Dedifferentiated amniotic fluid mesenchymal stem cell (primary cell): ENCODE data around the gene VSIG8.

Source experiments
- DNase-seq: peaks from one replicate; pipeline ENCODE4 v3.0.0-alpha.2; 2016; ENCODE audit errors: extremely low spot score

Gene VSIG8

GRCh38 chr1:159883134-159883533 is 20.7 kb upstream of the VSIG8 start:
- DNase-seq = no peak

- DNase-seq = no peak
Measured at GRCh38 chr1:159882527-159882862, 20.0 kb upstream of the VSIG8 start.

- peak; percentile 51 for DNase-seq
Measured at GRCh38 chr1:159881622-159882526, 19.4 kb upstream of the VSIG8 start.

GRCh38 chr1:159880430-159880829 is 18.0 kb upstream of the VSIG8 start:
- DNase-seq = no peak

GRCh38 chr1:159879977-159880376 is 17.5 kb upstream of the VSIG8 start:
- DNase-seq = peak; percentile 35

GRCh38 chr1:159879136-159879535 is 16.7 kb upstream of the VSIG8 start:
- no peak for DNase-seq

GRCh38 chr1:159877695-159878444 is 15.4 kb upstream of the VSIG8 start:
- no peak for DNase-seq

- no peak for DNase-seq
Measured at GRCh38 chr1:159873530-159874143, 11.2 kb upstream of the VSIG8 start.

- DNase-seq = no peak
Measured at GRCh38 chr1:159872891-159873290, 10.4 kb upstream of the VSIG8 start.

GRCh38 chr1:159870704-159871103 is 8.2 kb upstream of the VSIG8 start:
- no peak for DNase-seq

GRCh38 chr1:159869607-159870006 is 7.2 kb upstream of the VSIG8 start:
- no peak for DNase-seq

GRCh38 chr1:159869173-159869572 is 6.7 kb upstream of the VSIG8 start:
- no peak for DNase-seq

GRCh38 chr1:159868766-159869165 is 6.3 kb upstream of the VSIG8 start:
- DNase-seq = no peak

GRCh38 chr1:159867664-159868026 is 5.2 kb upstream of the VSIG8 start:
- DNase-seq = no peak

GRCh38 chr1:159866905-159867663 is 4.6 kb upstream of the VSIG8 start:
- DNase-seq = no peak

GRCh38 chr1:159866066-159866465 is 3.6 kb upstream of the VSIG8 start:
- no peak for DNase-seq

- no peak for DNase-seq
Measured at GRCh38 chr1:159864262-159864661, 1.8 kb upstream of the VSIG8 start.

GRCh38 chr1:159862031-159862430 is 426 bp downstream of the VSIG8 start:
- no peak for DNase-seq

- no peak for DNase-seq
Measured at GRCh38 chr1:159861218-159861617, 1.2 kb downstream of the VSIG8 start.

- DNase-seq = no peak
Measured at GRCh38 chr1:159860456-159860855, 2.0 kb downstream of the VSIG8 start.

GRCh38 chr1:159859767-159860322 is 2.6 kb downstream of the VSIG8 start:
- no peak for DNase-seq

- no peak for DNase-seq
Measured at GRCh38 chr1:159857889-159858288, 4.6 kb downstream of the VSIG8 start.
